Testis (tissue), 2 donors: ENCODE data around the gene PVALEF.

Experiments used
- CTCF ChIP-seq, 3 experiments: fragments of 450-650 bp in 2 of 3; fragments of 200-600 bp in 1 of 3; sonication (generic) in 1 of 3; IDR thresholded peaks; one replicate each; pipeline ENCODE4 v1.5.1; 2016 to 2019; ENCODE audit warnings: antibody characterized with exemption in 3 of 3, mild to moderate bottlenecking in 2 of 3, moderate library complexity in 1 of 3
- POLR2A ChIP-seq: fragments of 450-650 bp; IDR thresholded peaks from one replicate; pipeline ENCODE4 v1.6.1; 2017; ENCODE audit warnings: antibody characterized with exemption, mild to moderate bottlenecking, moderate library complexity

- TF ChIP-seq CTCF (IDR thresholded peaks at IDR 0.05) (no peak), POLR2A (no peak)
Measured at GRCh38 chr17:81147701-81148100, 17.6 kb upstream of the PVALEF start.
